ENCODE results near the gene PLCL2. TPM values are rescaled to one million over a fixed set of nuclear protein-coding genes. Genes with fewer than 3 reads are reported as not detected.

Gene PLCL2
- total RNA-seq, 1 donor from 2014 or later, result 40.2 TPM

GRCh38 chr3:17006132-17006852 lies 121.5 kb downstream of the PLCL2 start:
- intact Hi-C loops (cut with micrococcal nuclease), result no loop called here

GRCh38 chr3:17007284-17007683 lies 122.5 kb downstream of the PLCL2 start:
- intact Hi-C loops (cut with micrococcal nuclease), result no loop called here

- intact Hi-C loops (cut with micrococcal nuclease), result no loop called here
Measured at GRCh38 chr3:17009826-17010225, 125.1 kb downstream of the PLCL2 start.

- intact Hi-C loops (cut with micrococcal nuclease), result no loop called here
Measured at GRCh38 chr3:17011728-17012338, 127.1 kb downstream of the PLCL2 start.

- intact Hi-C loops (cut with micrococcal nuclease), result no loop called here
Measured at GRCh38 chr3:17013050-17013449, 128.3 kb downstream of the PLCL2 start.

GRCh38 chr3:17013571-17013970 lies 128.8 kb downstream of the PLCL2 start:
- intact Hi-C loops (cut with micrococcal nuclease), result no loop called here

GRCh38 chr3:17014284-17014683 lies 129.5 kb downstream of the PLCL2 start:
- intact Hi-C loops (cut with micrococcal nuclease), result no loop called here

DNA sequence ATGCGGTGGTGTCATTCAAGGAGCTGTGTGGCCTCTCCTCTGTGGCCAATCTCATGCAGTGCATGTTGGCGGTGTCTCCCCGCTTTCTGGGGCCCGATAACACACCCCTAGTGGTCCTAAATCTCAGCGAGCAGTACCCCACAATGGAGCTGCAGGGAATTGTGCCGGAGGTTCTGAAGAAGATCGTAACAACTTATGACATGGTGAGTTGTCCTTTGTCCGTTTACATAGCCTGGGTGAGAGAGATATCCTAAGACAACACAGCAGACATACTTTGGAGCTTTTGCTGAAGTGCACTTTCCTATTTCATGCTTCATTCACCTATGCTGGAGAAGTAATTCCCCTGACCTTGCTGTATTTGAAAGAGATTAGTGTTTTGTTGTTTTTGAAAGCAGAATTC lies 130.0 kb downstream of the PLCL2 start:
- intact Hi-C loops (cut with micrococcal nuclease), result no loop called here

- intact Hi-C loops (cut with micrococcal nuclease), result loop anchor here (2.0 to 10.0 kb wide), 6 partner anchors 53 to 757 kb away; partner anchors contain the start of genes DPH3, OXNAD1 and PLCL2
Measured at GRCh38 chr3:17021614-17022013, 136.9 kb downstream of the PLCL2 start.

GRCh38 chr3:17023006-17023664 lies 138.4 kb downstream of the PLCL2 start:
- intact Hi-C loops (cut with micrococcal nuclease), result loop anchor here (1.0 to 10.0 kb wide), 12 partner anchors 9 to 758 kb away; partner anchors contain the start of genes DPH3, OXNAD1 and PLCL2

DNA sequence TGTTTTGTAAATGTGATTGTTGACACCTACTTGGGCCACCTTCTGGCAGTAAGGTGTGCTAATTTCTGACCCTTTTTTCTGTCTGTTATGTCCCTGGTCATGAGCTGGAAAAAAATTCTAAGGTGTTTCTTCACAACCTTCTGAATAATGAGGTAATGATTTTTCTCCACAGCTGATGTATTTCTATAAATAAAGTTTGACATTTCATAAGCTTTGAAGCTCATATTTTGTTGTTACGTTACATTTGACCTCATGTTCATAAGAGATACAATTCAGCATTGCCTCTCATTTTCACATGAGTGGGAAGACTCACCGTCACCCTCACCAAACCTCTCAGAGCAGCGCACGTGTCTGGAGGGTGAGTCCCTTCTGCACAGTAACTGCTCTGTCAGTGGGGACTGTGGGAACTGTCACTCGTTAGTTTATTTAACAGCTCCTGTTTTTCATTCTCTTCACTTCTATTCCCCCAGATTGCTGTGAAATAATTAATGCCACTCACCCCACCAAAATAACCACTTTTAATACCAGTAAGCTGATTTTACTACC lies 140.9 kb downstream of the PLCL2 start:
- intact Hi-C loops (cut with micrococcal nuclease), result loop anchor here (10.0 kb wide), 1 partner anchor 549 kb away; no protein-coding TSS in a partner anchor

DNA sequence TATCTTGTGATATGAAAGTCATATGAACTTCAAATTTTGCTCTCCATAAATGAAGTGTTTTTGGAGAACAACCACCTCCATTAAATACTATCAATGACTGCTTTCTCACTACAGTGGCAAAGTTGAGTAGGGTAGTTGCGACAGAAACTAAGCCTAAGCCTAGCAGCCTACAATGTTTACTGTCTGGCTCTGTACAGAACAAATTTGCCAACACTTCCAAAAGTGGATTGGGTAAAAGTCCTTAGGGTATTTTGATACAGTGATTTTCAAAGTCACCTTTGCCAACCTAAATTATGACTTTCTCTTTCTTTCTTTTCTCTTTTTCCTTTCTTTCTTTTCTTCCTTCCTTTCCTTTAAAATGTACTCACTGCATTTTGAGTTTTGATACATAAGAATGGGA lies 142.6 kb downstream of the PLCL2 start:
- intact Hi-C loops (cut with micrococcal nuclease), result loop anchor here (10.0 kb wide), 1 partner anchor 547 kb away; no protein-coding TSS in a partner anchor

GRCh38 chr3:17028363-17028762 lies 143.6 kb downstream of the PLCL2 start:
- intact Hi-C loops (cut with micrococcal nuclease), result loop anchor here (10.0 kb wide), 1 partner anchor 546 kb away; no protein-coding TSS in a partner anchor

- intact Hi-C loops (cut with micrococcal nuclease), result no loop called here
Measured at GRCh38 chr3:17030438-17030837, 145.7 kb downstream of the PLCL2 start.

- intact Hi-C loops (cut with micrococcal nuclease), result no loop called here
Measured at GRCh38 chr3:17030956-17031652, 146.3 kb downstream of the PLCL2 start.

GRCh38 chr3:17032407-17033034 lies 147.8 kb downstream of the PLCL2 start:
- intact Hi-C loops (cut with micrococcal nuclease), result loop anchor here (1.0 kb wide), 2 partner anchors 9 to 12 kb away; no protein-coding TSS in a partner anchor

DNA sequence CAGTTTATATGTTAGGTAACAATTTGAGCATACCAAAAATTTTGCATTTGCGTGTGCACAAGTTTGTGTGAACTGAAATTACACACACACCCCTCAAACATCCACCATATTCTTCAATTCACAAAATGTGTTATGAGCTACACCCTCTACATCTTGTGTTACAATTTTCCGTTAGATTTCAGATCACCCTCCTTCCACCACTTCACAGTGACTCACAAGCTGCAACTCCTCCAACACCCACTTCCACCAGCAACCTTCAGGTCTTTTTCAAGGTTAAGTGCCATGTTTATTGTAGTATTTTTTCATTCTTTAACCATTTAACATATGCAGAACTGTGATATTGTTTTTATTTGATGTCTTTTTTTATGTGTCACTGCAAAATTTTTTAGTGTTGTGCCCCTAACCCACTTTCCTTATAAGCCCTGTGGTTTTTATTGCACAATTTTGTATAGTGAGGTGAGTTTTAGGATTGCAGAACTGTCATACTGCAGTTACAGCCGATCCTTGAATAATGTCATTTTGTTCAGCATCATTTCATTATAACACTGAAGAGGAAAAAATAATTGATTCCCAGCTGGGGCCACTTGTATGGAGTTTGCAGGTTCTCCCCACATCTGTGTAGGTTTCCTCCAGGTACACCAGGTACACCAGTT lies 148.9 kb downstream of the PLCL2 start:
- intact Hi-C loops (cut with micrococcal nuclease), result loop anchor here (1.0 kb wide), 1 partner anchor 11 kb away; no protein-coding TSS in a partner anchor

DNA sequence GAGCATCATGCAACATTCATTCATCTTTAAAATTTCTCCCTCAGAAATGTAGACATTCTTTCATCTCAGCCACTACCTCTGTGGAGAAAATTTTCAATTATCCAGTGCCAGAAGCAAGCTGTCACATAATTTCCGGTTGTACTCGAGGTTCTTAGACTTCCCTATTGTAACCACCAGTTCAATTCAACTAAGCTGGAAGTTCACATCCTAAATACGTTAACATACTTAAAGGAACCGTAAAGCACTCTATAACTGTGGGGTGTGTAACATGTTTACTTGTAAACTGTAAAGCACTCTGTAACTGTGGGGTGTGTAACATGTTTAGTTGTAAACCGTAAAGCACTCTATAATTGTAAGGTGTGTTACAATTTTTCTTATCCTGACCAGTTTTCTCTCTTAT lies 150.3 kb downstream of the PLCL2 start:
- intact Hi-C loops (cut with micrococcal nuclease), result no loop called here

GRCh38 chr3:17035966-17036365 lies 151.2 kb downstream of the PLCL2 start:
- intact Hi-C loops (cut with micrococcal nuclease), result no loop called here

DNA sequence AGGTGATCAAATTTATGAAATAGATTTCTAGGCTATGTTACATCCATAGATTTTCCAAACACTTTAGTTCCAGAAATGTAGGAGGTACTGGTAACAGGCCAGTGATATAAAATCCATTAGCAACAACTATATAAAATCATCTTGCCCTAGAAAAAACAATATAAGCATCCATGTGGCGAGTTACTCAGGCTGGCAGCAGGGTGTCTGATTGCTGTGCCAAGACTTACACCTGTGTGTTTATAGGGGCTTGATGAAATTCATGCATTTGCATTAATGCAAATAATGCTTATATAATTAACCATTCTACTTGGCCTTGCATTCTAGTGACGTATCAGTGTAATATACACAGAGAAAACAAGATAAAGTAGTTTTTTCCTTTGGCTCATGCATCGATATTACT lies 153.4 kb downstream of the PLCL2 start:
- intact Hi-C loops (cut with micrococcal nuclease), result no loop called here
